CMK (cell line): ENCODE data around the gene TTLL11.
"Not testable (repeated sequence)": the region's sequence is repeated elsewhere in the genome, so short reads cannot be mapped to it uniquely, and the experiment has no call there.

ENCODE experiments used
- DNase-seq: peaks from one replicate; pipeline ENCODE4 v3.0.0-alpha.2; 2010; ENCODE audit warnings: low read depth

The TTLL11 gene

DNA sequence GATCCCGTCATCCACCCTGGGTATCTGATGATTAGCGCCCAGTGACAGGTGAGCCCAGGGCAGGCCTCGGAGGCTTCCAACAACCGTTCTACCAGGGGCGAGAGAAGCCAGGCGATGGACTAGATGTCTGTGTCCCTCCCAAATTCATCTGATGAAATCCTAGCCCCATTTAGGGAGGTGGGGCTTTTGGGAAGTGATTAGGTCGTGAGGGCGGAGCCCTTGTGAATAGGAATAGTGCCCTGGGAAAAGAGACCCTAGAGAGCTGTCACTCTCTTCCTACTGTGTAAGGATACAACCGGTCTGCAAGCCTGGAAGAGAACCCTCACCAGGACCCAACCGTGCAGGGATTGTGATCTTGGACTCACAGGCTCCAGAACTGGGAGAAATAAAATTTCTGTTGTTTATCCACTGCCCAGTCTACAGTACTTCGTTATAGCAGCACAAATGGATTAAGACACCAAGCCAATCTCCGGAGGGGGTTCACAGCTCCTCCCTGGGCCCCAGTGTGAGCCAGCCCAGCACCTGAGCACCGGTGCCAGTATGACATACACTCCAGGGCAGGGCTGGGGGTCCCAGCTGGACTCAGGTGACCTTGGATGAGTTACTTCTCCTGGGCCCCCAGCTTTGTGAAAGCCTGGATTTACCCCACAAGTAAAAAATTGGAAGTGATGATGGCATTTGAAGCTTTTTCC is 279.4 kb downstream of the TTLL11 start:
- no peak for DNase-seq

DNA sequence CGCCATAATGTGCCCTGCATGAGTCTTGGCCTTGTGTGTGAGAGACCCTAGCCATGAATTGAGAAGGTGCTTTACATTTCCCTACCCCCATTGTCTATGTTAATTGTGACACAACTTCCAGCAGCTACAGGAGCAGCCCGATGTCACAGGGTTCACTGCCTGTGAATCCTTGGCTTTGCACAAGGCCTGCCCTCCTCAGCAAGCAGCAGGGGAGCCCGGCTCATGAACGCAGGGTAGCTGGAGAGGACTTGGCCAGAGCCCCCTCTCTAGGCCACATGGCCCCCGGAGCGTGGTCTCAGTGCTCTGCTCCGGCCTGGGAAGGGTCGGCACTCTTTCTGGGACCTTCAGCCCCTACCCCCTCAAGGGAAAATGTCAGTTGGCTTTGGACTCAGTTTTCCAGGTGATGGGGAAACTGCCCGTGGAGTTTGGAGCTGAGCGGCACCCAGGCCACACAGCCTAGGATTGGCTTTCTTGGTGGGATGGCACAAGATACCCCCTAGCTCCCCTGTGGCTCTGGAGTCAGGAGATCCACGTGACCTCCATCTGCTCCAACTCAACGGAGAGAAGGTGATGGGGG is 280.9 kb downstream of the TTLL11 start:
- DNase-seq: no peak

DNA sequence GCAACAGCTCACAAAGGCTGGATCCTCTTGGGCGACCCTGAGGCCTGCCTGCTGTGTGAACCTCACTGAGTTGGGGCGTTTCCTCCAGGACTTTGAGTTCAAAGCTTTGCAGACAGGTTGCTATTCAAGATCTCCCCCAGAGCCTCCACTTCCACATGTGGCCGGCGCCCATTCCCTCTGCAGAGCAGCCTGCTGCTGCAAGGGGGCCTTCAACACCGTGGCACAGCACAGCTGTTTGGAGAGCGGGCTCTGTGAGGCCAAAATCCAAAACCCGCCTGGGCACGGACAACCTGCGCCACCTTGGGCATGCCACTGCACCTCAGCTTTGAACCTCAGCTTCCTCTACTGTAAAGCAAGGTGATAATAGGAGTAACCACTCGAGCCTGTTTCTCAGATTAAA is 281.4 kb downstream of the TTLL11 start:
- DNase-seq: no peak

DNA sequence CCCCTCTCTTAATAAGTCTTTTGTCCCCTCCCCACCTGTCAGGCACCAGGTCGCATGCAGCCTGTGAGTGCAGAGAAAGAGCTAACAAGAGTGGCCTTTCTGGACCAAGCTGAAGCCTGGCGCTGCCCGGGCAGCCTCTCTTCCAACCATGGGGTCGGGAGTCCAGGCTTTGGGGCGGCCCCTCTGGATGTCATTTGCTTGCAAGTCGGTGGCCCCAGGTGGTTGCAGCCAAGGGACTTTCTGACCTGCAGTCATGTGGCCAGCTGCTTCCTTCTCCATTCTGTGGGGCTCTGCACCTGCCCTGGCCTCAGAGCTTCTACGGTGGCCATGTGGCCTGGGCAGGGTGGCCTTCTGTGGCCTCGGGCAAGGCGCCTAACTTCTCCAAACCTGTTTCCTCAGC is 282.0 kb downstream of the TTLL11 start:
- DNase-seq: no peak

GRCh38 chr9:121810489-121810888 is 282.6 kb downstream of the TTLL11 start:
- no peak for DNase-seq

DNA sequence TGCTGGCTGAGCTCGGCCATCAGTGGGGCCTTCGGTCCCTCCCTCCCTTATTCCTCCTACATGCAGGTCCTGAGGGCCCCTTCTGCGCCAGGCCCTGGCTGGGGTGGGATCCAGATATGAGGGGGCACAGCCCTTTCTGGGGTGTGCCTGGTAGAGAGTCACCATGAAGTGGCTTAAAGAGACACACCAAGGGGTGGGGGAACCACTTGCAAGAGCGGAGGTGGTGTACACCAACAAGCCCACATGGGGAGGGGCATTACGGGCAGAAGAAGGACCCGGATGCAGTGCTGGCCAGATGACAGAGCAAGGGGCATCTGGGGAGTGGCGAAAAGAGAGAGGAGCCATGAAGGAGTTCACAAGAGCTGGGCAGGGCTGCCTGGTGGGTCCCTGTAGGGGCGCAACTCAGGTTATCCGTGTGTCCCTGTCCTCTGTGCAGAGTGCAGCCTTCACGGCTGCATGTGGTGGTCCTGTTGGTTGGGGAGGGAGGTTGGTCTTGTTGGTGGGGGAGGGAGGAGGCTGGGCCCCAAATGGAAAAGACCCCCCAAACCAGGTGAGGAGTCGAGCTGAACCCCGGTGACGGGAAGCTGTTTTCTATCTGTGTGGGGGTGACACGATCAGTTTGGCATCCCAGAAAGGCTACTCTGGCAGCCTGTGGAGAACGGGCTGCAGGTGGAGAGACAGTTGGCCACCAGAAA is 283.6 kb downstream of the TTLL11 start:
- no peak for DNase-seq

DNA sequence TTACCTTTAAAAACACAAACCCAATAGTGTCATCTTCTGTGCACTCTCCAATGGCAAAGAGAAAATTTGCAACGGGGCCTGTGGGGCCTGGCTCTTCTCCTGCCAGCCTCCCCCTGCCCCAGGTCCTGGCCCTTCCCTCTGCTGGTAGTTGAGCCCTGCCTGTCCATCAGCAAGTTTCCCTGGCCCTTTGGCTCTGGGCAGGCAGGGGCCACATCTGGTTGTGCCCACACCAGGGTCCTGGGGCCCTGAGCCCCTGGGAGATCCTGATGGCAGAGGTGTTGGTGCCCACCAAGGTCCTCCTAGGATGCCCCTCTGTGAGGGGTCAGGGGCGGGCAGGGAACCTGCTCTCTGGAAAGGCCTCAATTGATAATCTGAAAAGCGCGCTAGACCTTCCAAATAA is 284.3 kb downstream of the TTLL11 start:
- no peak for DNase-seq

DNA sequence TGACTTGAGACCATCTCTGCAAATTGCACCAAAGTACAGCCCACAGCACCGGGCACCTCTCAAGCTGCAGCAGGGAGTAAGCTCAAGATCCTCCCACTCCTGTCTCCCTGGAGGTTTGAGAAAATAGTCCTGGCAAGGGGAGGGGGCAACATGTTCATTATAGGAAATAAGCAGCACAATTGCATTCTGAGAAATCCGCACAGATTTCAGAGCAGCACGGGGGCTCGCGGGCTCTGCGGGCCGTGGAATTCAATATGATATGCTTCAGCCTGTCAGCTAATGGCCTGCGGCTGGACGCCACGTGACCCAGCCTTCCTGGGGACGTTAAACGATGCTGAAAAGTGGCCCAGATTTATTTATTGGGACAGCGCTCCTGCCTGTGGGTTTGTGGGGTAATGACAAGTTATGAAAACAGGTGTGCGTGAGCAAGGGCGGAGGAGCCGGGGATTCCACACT is 285.3 kb downstream of the TTLL11 start:
- no peak for DNase-seq

DNA sequence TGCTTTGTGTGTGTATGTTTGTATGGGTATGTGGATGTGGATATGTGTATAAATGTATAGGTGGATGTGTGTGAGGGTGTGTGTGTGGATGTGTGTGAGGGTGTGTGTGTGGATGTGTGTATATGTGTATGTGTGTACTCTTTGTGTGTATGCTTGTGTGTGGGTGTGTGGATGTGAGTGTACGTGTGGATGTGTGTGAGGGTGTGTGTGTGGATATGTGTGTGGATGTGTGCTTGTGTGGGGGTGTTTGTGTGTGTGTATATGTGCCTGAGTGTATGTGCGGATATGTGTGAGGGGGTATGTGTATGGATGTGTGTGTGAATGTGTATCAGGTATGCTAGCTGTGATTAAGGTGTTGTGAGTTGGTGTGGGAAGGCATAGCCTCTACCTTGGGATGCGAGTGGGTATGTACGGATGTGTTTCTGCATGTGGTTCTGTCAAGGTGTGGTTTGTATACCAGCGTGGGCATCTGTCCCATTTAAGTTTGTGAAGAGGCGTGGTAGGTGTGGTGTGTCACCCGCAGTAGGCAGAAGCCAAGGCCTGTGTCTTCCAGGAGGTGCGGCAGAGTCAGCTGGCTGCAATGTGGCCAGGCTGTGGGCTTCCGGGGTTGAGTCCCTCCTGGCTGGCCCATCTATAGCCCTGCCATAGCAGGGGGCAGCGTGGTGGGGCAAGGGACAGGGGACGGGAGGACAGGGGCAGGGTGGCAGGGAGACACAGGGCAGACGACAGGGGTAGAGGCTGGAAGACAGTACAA is 285.9 kb downstream of the TTLL11 start:
- DNase-seq: no peak

GRCh38 chr9:121802753-121803152 is 290.4 kb downstream of the TTLL11 start:
- no peak for DNase-seq

DNA sequence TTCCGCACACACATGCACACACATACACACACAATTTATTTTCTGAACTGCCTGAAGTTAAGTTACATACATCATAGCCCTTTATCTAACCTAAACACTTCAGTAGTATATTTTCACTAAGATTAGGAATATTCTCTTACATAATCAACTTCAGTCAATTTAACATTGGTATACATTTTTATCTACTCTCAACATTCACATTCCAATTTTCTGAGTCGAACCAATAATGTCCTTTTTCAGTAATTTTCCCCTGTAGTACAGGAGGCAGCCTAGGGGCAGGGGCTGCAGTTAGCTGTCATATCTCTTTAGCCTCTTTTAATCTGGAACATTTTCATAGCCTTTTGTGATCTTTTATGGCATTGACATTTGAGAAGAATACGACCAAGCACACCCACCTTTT is 291.5 kb downstream of the TTLL11 start:
- DNase-seq: no peak

GRCh38 chr9:121800376-121800775 is 292.7 kb downstream of the TTLL11 start:
- DNase-seq: no peak

GRCh38 chr9:121798941-121799340 is 294.2 kb downstream of the TTLL11 start:
- no peak for DNase-seq

GRCh38 chr9:121797081-121797480 is 296.0 kb downstream of the TTLL11 start:
- DNase-seq: no peak

GRCh38 chr9:121794334-121794733 is 298.8 kb downstream of the TTLL11 start:
- not testable (repeated sequence) for DNase-seq

- not testable (repeated sequence) for DNase-seq
Measured at GRCh38 chr9:121792476-121792875, 300.6 kb downstream of the TTLL11 start.

DNA sequence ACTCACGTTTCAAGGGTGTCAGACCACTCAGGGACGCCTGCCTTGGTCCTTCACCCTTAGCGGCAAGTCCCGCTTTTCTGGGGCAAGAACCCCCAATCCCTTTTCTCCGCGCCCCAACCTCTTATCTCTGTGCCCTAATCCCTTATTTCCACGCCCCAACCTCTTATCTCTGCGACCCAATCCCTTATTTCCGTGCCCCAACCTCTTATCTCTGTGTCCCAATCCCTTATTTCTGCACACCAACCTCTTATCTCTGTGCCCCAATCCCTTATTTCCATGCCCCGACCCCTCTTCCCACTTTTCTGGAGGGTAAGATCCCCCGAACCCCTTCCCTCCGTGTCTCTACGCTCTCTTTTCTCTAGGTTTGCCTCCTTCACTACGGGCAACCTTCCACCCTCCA is 302.3 kb downstream of the TTLL11 start:
- no peak for DNase-seq

DNA sequence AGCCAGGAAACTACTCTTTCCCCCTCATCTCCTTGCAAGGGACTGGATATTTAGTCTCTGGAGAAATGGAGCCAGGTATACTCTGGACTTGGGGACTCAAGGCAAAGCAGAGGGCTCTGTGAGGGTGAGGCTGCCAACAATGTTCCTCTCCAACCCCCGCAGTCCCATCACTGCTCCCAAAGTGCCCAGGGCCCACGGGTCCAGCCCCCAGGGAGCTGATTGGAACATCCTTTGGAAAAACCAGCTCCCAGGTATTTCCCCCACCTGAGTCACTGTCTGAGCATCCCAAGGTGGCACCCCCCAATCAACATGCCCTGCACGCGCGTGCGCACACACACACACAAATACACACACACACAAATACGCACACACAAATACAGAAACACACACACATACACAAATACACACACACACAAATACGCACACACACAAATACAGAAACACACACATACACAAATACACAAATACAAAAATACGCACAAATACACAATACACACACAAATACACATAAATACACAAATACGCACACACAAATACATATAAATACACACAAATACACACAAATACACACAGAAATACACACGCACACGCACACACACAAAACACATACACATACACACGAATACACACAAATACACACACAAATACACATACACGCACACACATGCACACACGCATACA is 304.3 kb downstream of the TTLL11 start:
- DNase-seq: no peak

- DNase-seq: no peak
Measured at GRCh38 chr9:121786998-121787422, 306.1 kb downstream of the TTLL11 start.

DNA sequence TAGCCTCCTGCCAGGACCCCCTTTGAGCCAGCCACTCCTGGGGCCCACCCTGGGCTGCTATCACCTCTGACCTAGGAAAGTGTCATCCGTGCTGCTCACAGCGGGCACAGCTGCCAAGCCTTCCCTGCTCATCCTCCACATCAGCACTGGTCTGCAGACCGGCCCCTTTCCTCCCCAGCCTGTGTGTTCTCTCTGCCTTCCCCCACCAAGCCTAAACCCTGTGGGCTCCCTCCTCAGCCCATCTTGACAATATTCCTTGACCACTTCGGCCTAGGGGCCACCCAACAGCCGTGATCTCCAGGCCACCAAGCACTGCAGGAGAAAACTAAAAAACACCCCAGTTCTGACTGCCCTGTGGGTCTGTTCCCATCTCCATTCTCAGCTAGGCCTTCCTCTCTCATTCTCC is 306.6 kb downstream of the TTLL11 start:
- DNase-seq: no peak

DNA sequence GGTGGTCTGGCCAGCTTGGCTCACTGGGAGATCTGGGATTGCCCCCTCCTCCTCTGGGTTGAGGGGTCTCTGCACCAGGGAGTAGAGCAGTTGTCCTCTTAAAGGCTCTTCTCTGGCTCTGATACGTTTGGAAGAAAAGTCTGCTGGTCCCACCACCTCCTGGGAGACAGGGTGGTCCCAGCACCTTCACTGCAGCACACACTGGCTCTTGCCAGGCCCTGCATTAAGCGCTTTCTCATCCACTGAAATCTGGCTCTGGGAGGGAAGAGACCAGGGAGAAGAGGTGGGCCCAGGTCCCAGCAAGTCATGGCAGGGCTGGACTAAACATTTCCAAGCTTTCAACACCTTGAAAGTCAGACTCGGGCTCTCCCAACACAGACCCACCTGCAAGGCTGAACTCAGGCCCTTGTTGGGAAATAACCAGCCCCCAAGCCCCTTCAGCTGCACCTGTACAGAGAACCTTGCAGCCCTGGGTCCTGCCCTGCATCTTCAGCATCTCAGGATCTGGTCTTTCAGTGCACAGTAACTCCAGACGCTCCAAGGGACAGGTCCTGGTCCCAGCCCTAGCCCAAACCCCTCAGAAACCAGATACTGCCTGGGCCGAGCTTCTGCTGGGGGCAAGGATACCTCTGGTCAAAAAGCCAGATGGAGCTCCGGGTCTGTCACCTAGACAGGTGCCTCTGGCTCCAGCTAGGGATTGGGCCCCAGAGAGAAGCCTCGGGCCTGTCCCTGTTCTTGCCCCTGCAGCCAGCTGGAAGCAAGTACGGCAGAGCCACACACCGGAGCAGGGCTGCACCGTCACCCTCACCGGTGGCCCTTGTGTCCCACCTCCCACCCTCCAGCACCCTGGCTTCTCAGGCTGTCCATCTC is 307.2 kb downstream of the TTLL11 start:
- no peak for DNase-seq
